HepG2 (cell line): ENCODE measurements around the gene HYOU1.

Source experiments
- AHR ChIP-seq: IDR thresholded peaks from 2 replicates; pipeline ENCODE4 v1.6.1; 2018; ENCODE audit warnings: missing genetic modification reagents, missing compliant biosample characterization
- CTCF ChIP-seq: sonication (generic); formaldehyde crosslinking; IDR thresholded peaks from 2 replicates; pipeline ENCODE4 v1.5.0; 2020; ENCODE audit warnings: mild to moderate bottlenecking, missing genetic modification reagents, moderate library complexity
- EP300 ChIP-seq, 3 experiments: sonication (generic) in 1 of 3; formaldehyde crosslinking in 1 of 3; IDR thresholded peaks; 2 replicates each; pipeline versions ENCODE4 v1.5.1 to v1.6.1; 2011 to 2020; ENCODE audit warnings: low read depth in 2 of 3, low read length in 2 of 3, borderline replicate concordance in 1 of 3, improper control_type of control experiment in 1 of 3, mild to moderate bottlenecking in 1 of 3, missing genetic modification reagents in 1 of 3, moderate library complexity in 1 of 3
- EZH2 ChIP-seq: conservative IDR thresholded peaks from 2 replicates; pipeline ENCODE4 v1.6.1; 2012; ENCODE audit warnings: mild to moderate bottlenecking, low read depth, low read length, moderate library complexity
- FOXP4 ChIP-seq: sonication (generic); formaldehyde crosslinking; IDR thresholded peaks from 2 replicates; pipeline ENCODE4 v1.4.0; 2020; ENCODE audit warnings: missing genetic modification reagents
- IKZF1 ChIP-seq: fragments of 450-650 bp; IDR thresholded peaks from 2 replicates; pipeline ENCODE4 v1.7.1; 2016
- NAIF1 ChIP-seq: sonication (generic); formaldehyde crosslinking; IDR thresholded peaks from 2 replicates; pipeline ENCODE4 v1.5.0; 2020; ENCODE audit warnings: mild to moderate bottlenecking, missing genetic modification reagents, borderline replicate concordance
- NFIC ChIP-seq: IDR thresholded peaks from 2 replicates; pipeline ENCODE4 v1.6.1; 2012; ENCODE audit warnings: mild to moderate bottlenecking, low read length, inconsistent platforms
- PAX8 ChIP-seq: sonication (generic); formaldehyde crosslinking; IDR thresholded peaks from 2 replicates; pipeline ENCODE4 v1.8.0; 2022; ENCODE audit warnings: mild to moderate bottlenecking, missing genetic modification reagents, borderline replicate concordance
- POLR2A ChIP-seq, 2 experiments: IDR thresholded peaks; 2 replicates each; pipeline ENCODE4 v1.6.1; 2011; ENCODE audit warnings: low read depth in 2 of 2, low read length in 2 of 2, mild to moderate bottlenecking in 1 of 2, moderate library complexity in 1 of 2; ENCODE audit not compliant: insufficient read depth in 1 of 2
- SIN3A ChIP-seq: IDR thresholded peaks from 2 replicates; pipeline ENCODE4 v1.6.1; 2011; ENCODE audit warnings: low read depth, mild to moderate bottlenecking, control low read depth, low read length, borderline replicate concordance
- ZFX ChIP-seq: sonication (generic); formaldehyde crosslinking; IDR thresholded peaks from 2 replicates; pipeline ENCODE4 v1.4.0; 2020; ENCODE audit warnings: mild to moderate bottlenecking, low read depth, missing genetic modification reagents, moderate library complexity

GRCh38 chr11:119011476-119012053 is 45.4 kb downstream of the HYOU1 start:
- no peak for TF ChIP-seq AHR (CRISPR knock-in tag)
- no peak for TF ChIP-seq CTCF (CRISPR knock-in tag)
- no peak for TF ChIP-seq POLR2A (IDR thresholded peaks at IDR 0.05; ENCODE audit: insufficient read depth in 1 of 2, low read depth in 2 of 2, low read length in 2 of 2)
- TF ChIP-seq FOXP4 (CRISPR knock-in tag) = no peak
- TF ChIP-seq NFIC = no peak
- TF ChIP-seq SIN3A = no peak
- TF ChIP-seq PAX8 (CRISPR knock-in tag) = no peak
- no peak for TF ChIP-seq EZH2
- TF ChIP-seq EP300 (IDR thresholded peaks at IDR 0.05; ENCODE audit: low read depth in 2 of 2, low read length in 2 of 2) = no peak
- TF ChIP-seq EP300 (CRISPR knock-in tag; IDR thresholded peaks at IDR 0.05; ENCODE audit: borderline replicate concordance) = no peak
- TF ChIP-seq IKZF1 = no peak
- TF ChIP-seq ZFX (CRISPR knock-in tag) = no peak
- TF ChIP-seq NAIF1 = no peak
